Endothelial cell of umbilical vein (primary cell): ENCODE results near the gene DOP1A. TPM values are rescaled to one million over a fixed set of nuclear protein-coding genes. Genes with fewer than 3 reads are reported as not detected.

ENCODE experiments used
- BruUV-seq: library from RNA; stranded (reverse); fragments of 400-500 nt; replicated peaks from 2 replicates; lab custom pipeline; 2021; lab: Mats Ljungman, UMichigan
- CTCF ChIA-PET: fragments of 300-600, 350-600 bp; sonication (Branson Sonifier 250); formaldehyde crosslinking; loops from one replicate; lab custom pipeline; 2021; ENCODE audit warnings: antibody characterized with exemption, inconsistent platforms; lab: Charles Lee
- POLR2A ChIA-PET: fragments of 300-600, 350-600 bp; sonication (Branson Sonifier 250); formaldehyde crosslinking; loops from one replicate; lab custom pipeline; 2021; ENCODE audit warnings: antibody characterized with exemption, inconsistent platforms; lab: Charles Lee
- DNase-seq: peaks from one replicate; pipeline ENCODE4 v3.0.0-alpha.2; 2011; ENCODE audit warnings: low read depth, low spot score
- FAIRE-seq: peaks from 2 replicates; lab custom pipeline; 2011; peaks lifted over from hg19 to GRCh38; lab: Jason Lieb, UNC
- H2AFZ ChIP-seq: 2 replicates; pipeline ENCODE4 v1.6.0; 2012; ENCODE audit warnings: low read depth, low read length, control low read depth, inconsistent platforms
- H3K27ac ChIP-seq: 2 replicates; pipeline ENCODE4 v1.5.1; 2011; ENCODE audit warnings: low read depth, mild to moderate bottlenecking, control low read depth, low read length, moderate library complexity; ENCODE audit not compliant: insufficient read depth
- H3K27me3 ChIP-seq, 2 experiments: 2 replicates each; pipeline versions ENCODE4 v1.6.0 to v1.6.1; 2011; ENCODE audit warnings: low read length in 2 of 2, mixed read lengths in 1 of 2; ENCODE audit not compliant: control insufficient read depth in 2 of 2, insufficient read depth in 2 of 2
- H3K36me3 ChIP-seq, 2 experiments: 2 replicates in 1 of 2; 3 replicates in 1 of 2; pipeline ENCODE4 v1.5.1; 2011; ENCODE audit warnings: low read length in 2 of 2, mild to moderate bottlenecking in 1 of 2, moderate library complexity in 1 of 2; ENCODE audit not compliant: control insufficient read depth in 2 of 2, insufficient read depth in 2 of 2; ENCODE audit errors: extremely low read depth in 1 of 2
- H3K4me1 ChIP-seq: 3 replicates; pipeline ENCODE4 v1.5.1; 2011; ENCODE audit warnings: mild to moderate bottlenecking, low read length; ENCODE audit not compliant: control insufficient read depth, insufficient read depth; ENCODE audit errors: extremely low read depth
- H3K4me2 ChIP-seq: 2 replicates; pipeline ENCODE4 v1.6.1; 2011; ENCODE audit warnings: low read length, control low read depth, mixed read lengths; ENCODE audit not compliant: insufficient read depth
- H3K4me3 ChIP-seq, 3 experiments: fragments of 200-600 bp in 1 of 3; sonication (generic), shearing (Covaris generic) in 1 of 3; replicated peaks in 1 of 3; 2 replicates each; pipeline ENCODE4 v1.5.1; 2011 to 2016; ENCODE audit warnings: control low read depth in 3 of 3, low read length in 3 of 3, mild to moderate bottlenecking in 2 of 3, inconsistent platforms in 1 of 3, low read depth in 1 of 3, moderate library complexity in 1 of 3; ENCODE audit not compliant: insufficient read depth in 1 of 3
- H3K79me2 ChIP-seq: 2 replicates; pipeline ENCODE4 v1.6.0; 2012; ENCODE audit warnings: low read length, inconsistent platforms; ENCODE audit not compliant: control insufficient read depth, insufficient read depth
- H3K9ac ChIP-seq: replicated peaks from 2 replicates; pipeline ENCODE3; 2011; ENCODE audit warnings: low read length, control low read depth; ENCODE audit not compliant: insufficient read depth; ENCODE audit errors: extremely low read depth
- H3K9me1 ChIP-seq: replicated peaks from 3 replicates; pipeline ENCODE4 v1.6.0; 2011; ENCODE audit warnings: mild to moderate bottlenecking, low read length; ENCODE audit not compliant: control insufficient read depth, insufficient read depth; ENCODE audit errors: extremely low read depth
- H3K9me3 ChIP-seq: replicated peaks from 2 replicates; pipeline ENCODE4 v1.5.1; 2012; ENCODE audit warnings: low read length, inconsistent platforms; ENCODE audit not compliant: control insufficient read depth, insufficient read depth
- H4K20me1 ChIP-seq: replicated peaks from 2 replicates; pipeline ENCODE3; 2011; ENCODE audit warnings: mild to moderate bottlenecking, low read length; ENCODE audit not compliant: control insufficient read depth, insufficient read depth; ENCODE audit errors: extremely low read depth
- CTCF ChIP-seq, 2 donors: IDR thresholded peaks; 1 replicate in 1 of 2; 2 replicates in 1 of 2; pipeline ENCODE4 v1.5.1; 2011; ENCODE audit warnings: low read length in 2 of 2, mild to moderate bottlenecking in 2 of 2, moderate library complexity in 2 of 2, control low read depth in 1 of 2, inconsistent platforms in 1 of 2, low read depth in 1 of 2; ENCODE audit not compliant: insufficient read depth in 1 of 2; ENCODE audit errors: extremely low read depth in 1 of 2
- EZH2 ChIP-seq: IDR thresholded peaks from 2 replicates; pipeline ENCODE4 v1.6.1; 2012; ENCODE audit warnings: borderline replicate concordance, low read depth, mild to moderate bottlenecking, moderate library complexity, low read length, inconsistent platforms; ENCODE audit not compliant: severe bottlenecking
- FOS ChIP-seq: IDR thresholded peaks from 2 replicates; pipeline ENCODE4 v1.6.1; 2011; ENCODE audit warnings: mild to moderate bottlenecking, low read length, moderate library complexity, borderline replicate concordance; ENCODE audit not compliant: insufficient read depth
- GATA2 ChIP-seq: IDR thresholded peaks from 2 replicates; pipeline ENCODE4 v1.7.0; 2011; ENCODE audit warnings: low read depth, mild to moderate bottlenecking, moderate library complexity, mixed read lengths, low read length; ENCODE audit not compliant: insufficient read length, insufficient read depth
- MAX ChIP-seq: IDR thresholded peaks from 2 replicates; pipeline ENCODE4 v1.6.1; 2011; ENCODE audit not compliant: insufficient read depth, insufficient read length
- MYC ChIP-seq: IDR thresholded peaks from one replicate; pipeline ENCODE4 v1.6.1; 2011; ENCODE audit warnings: mild to moderate bottlenecking, low read depth, low read length
- POLR2AphosphoS5 ChIP-seq: IDR thresholded peaks from 2 replicates; pipeline ENCODE4 v1.6.1; 2012; ENCODE audit warnings: low read depth, mild to moderate bottlenecking, control low read depth, low read length, moderate library complexity; ENCODE audit not compliant: insufficient read depth
- dilution Hi-C: fragments of 300-500 bp; cut with MboI; formaldehyde crosslinking; loops from one replicate; pipeline ENCODE4 v1.15.0; 2019; ENCODE audit warnings: low sequenced_read_pairs; ENCODE audit not compliant: extremely low pct_ligation_motif_present
- intact Hi-C: fragments of 100-400 bp; cut with micrococcal nuclease; formaldehyde crosslinking; loops from one replicate; pipeline ENCODE4 v1.10.0; 2022
- polyA plus RNA-seq, 4 experiments: library from polyadenylated mRNA; depleted of rRNA in 3 of 4; stranded (reverse) in 3 of 4; unstranded in 1 of 4; fragments of >200 nt; gene quantifications; 2 replicates each; pipeline versions ENCODE4 v1.2.1 to v1.2.3, GENCODE V29; 2011 to 2012; ENCODE audit warnings: missing spikeins in 1 of 4
- total RNA-seq: library from RNA; stranded (reverse); gene quantifications from 2 replicates; pipeline ENCODE4 v1.2.3, GENCODE V29; 2021

Gene DOP1A
- total and polyA plus RNA-seq, 2 donors (not counting 3 experiments of a cell fraction or from before 2014, with no cell fraction given), result 6.3 to 12.3 TPM

- Histone ChIP-seq H3K27ac (no peak overlapping the region), H4K20me1 (no peaks in the 10 kb centered on the region), H3K4me3 (no peak overlapping the region), H2AFZ (no peak overlapping the region), H3K4me2 (no peak overlapping the region), H3K9ac (no peak overlapping the region), H3K4me1 (no peaks in the 10 kb centered on the region), H3K27me3 (no peaks in the 10 kb centered on the region), H3K36me3 (no peaks in the 10 kb centered on the region), H3K9me1 (no peaks in the 10 kb centered on the region), H3K79me2 (no peaks in the 10 kb centered on the region), H3K9me3 (no peaks in the 10 kb centered on the region)
- POLR2A ChIA-PET, result interaction anchor here (0.6 kb wide), 1 partner anchor 17 kb away, joined by 3 read pairs; no protein-coding TSS in a partner anchor
- dilution Hi-C loops, result loop anchor here (25.0 kb wide), 1 partner anchor 297 kb away; the partner anchor contains the start of gene PRSS35
- TF ChIP-seq FOS (no peak), CTCF (IDR thresholded peaks at IDR 0.05; ENCODE audit: extremely low read depth in 1 of 2, insufficient read depth in 1 of 2, low read depth in 1 of 2, low read length in 2 of 2) (peak; percentile 82 to 83), POLR2AphosphoS5 (no peak), MYC (no peak), MAX (no peak), GATA2 (no peak), EZH2 (no peak)
- CTCF ChIA-PET, result interaction anchor here (0.6 to 13.1 kb wide), 38 partner anchors 11 to 945 kb away, joined by 3 to 431 read pairs (median 5); partner anchors contain the start of genes DOP1A, PGM3, PRSS35 and RWDD2A
- BruUV-seq, result no TSS peak
- DNase-seq, result peak; percentile 82
- intact Hi-C loops, result loop anchor here (1.0 to 2.0 kb wide), 4 partner anchors 22 to 148 kb away; partner anchors contain the start of genes DOP1A, PGM3 and RWDD2A
- peak; percentile 88 for FAIRE-seq
These were observed 147.9 kb downstream of the DOP1A start for GRCh38 chr6:83215131-83216047.
